HepG2 (cell line): ENCODE data around the gene PIGV. TPM values are rescaled to one million over a fixed set of nuclear protein-coding genes. Genes with fewer than 3 reads are reported as not detected.

Experiments
- AGO2 ChIP-seq: fragments of 200-400 bp; formaldehyde crosslinking; optimal IDR thresholded peaks from 2 replicates; pipeline ENCODE3; 2017; ENCODE audit warnings: mild to moderate bottlenecking, low read depth, low read length, moderate library complexity
- CREBL2 ChIP-seq: sonication (generic); formaldehyde crosslinking; IDR thresholded peaks from 2 replicates; pipeline ENCODE4 v1.8.1; 2023; ENCODE audit warnings: missing genetic modification reagents, mild to moderate bottlenecking, borderline replicate concordance
- CREM ChIP-seq, 2 experiments: sonication (generic) in 1 of 2; formaldehyde crosslinking in 1 of 2; IDR thresholded peaks; 2 replicates each; pipeline versions ENCODE4 v1.4.0 to v1.6.1; 2016 to 2020; ENCODE audit warnings: antibody characterized with exemption in 1 of 2, mild to moderate bottlenecking in 1 of 2, missing genetic modification reagents in 1 of 2
- HBP1 ChIP-seq: IDR thresholded peaks from 2 replicates; pipeline ENCODE4 v1.6.1; 2016; ENCODE audit warnings: low read depth, control low read depth
- KDM4B ChIP-seq: sonication (generic); formaldehyde crosslinking; IDR thresholded peaks from 2 replicates; pipeline ENCODE4 v1.4.0; 2020; ENCODE audit warnings: missing genetic modification reagents
- MED1 ChIP-seq: sonication (generic); formaldehyde crosslinking; IDR thresholded peaks from 2 replicates; pipeline ENCODE4 v1.4.0; 2020; ENCODE audit warnings: missing genetic modification reagents
- MIER3 ChIP-seq: IDR thresholded peaks from 2 replicates; pipeline ENCODE4 v1.6.1; 2016; ENCODE audit warnings: missing compliant biosample characterization, borderline replicate concordance
- NR2F2 ChIP-seq: IDR thresholded peaks from 2 replicates; pipeline ENCODE4 v1.6.1; 2012; ENCODE audit warnings: low read depth, inconsistent platforms, borderline replicate concordance
- PRDM10 ChIP-seq: sonication (generic); formaldehyde crosslinking; IDR thresholded peaks from 2 replicates; pipeline ENCODE4 v1.4.0; 2020; ENCODE audit warnings: low read depth, missing genetic modification reagents
- SOX13 ChIP-seq, 3 experiments: fragments of 450-650 bp in 1 of 3; sonication (generic) in 1 of 3; formaldehyde crosslinking in 1 of 3; IDR thresholded peaks in 2 of 3; conservative IDR thresholded peaks in 1 of 3; 2 replicates each; pipeline versions ENCODE4 v1.5.0 to v1.6.1; 2016 to 2020; ENCODE audit warnings: antibody characterized with exemption in 1 of 3, mild to moderate bottlenecking in 1 of 3, missing compliant biosample characterization in 1 of 3, missing genetic modification reagents in 1 of 3, moderate library complexity in 1 of 3
- SP5 ChIP-seq: IDR thresholded peaks from 2 replicates; pipeline ENCODE4 v1.6.1; 2016; ENCODE audit warnings: low read depth, borderline replicate concordance
- ZBTB40 ChIP-seq, 2 experiments: fragments of 450-650 bp in 1 of 2; sonication (generic) in 1 of 2; formaldehyde crosslinking in 1 of 2; IDR thresholded peaks; 2 replicates each; pipeline versions ENCODE4 v1.6.1 to v1.8.0; 2016 to 2022; ENCODE audit warnings: antibody characterized with exemption in 1 of 2, mild to moderate bottlenecking in 1 of 2, missing genetic modification reagents in 1 of 2
- polyA plus RNA-seq, 8 experiments: library from polyadenylated mRNA; depleted of rRNA in 3 of 8; stranded (reverse) in 7 of 8; unstranded in 1 of 8; fragments of >200 nt; fragmentation: Illumina TruSeq in 4 of 8; extraction: Trizol in 4 of 8; gene quantifications; 2 replicates each; pipeline versions ENCODE4 v1.2.1 to v1.2.3, GENCODE V29; 2011 to 2016; ENCODE audit warnings: low read depth in 4 of 8, missing spikeins in 1 of 8, mixed read lengths in 1 of 8; ENCODE audit not compliant: insufficient read depth in 1 of 8
- total RNA-seq, 5 experiments: library from RNA; depleted of rRNA; stranded (reverse); fragments of >200 nt; fragmentation: Illumina TruSeq; extraction: Trizol; gene quantifications; 2 replicates each; pipeline ENCODE4 v1.2.3, GENCODE V29; 2016; ENCODE audit warnings: low read depth in 1 of 5

The PIGV gene
- total and polyA plus RNA-seq, 2 of the 13 experiments (the other 11 are each of a cell fraction or from before 2014, with no cell fraction given), result 13.5 to 22.7 TPM

- no peak for TF ChIP-seq ZBTB40 (IDR thresholded peaks at IDR 0.05)
- TF ChIP-seq ZBTB40 (CRISPR knock-in tag; IDR thresholded peaks at IDR 0.05), result no peak
- TF ChIP-seq PRDM10 (CRISPR knock-in tag), result 0 out of 2 replicates have a peak, but pooled peaks have one; percentile 20
- peak; percentile 75 for TF ChIP-seq MED1 (CRISPR knock-in tag)
- peak; percentile 80; the same call in 1 of the 2 replicates for TF ChIP-seq HBP1
- TF ChIP-seq CREBL2 (CRISPR knock-in tag), result no peak
- 0 out of 2 replicates have a peak, but pooled peaks have one; percentile 51 for TF ChIP-seq NR2F2
- TF ChIP-seq MIER3 (CRISPR knock-in tag), result peak; percentile 91; the same call in 1 of the 2 replicates
- peak; percentile 77; the same call in 1 of the 2 replicates for TF ChIP-seq KDM4B
- peak; percentile 98 for TF ChIP-seq SP5
- TF ChIP-seq SOX13 (IDR thresholded peaks at IDR 0.05), result 0 out of 2 replicates have a peak, but pooled peaks have one; percentile 30
- peak in 1 of 2 experiments; percentile 83; a peak in 2 of 4 replicates for TF ChIP-seq SOX13 (CRISPR knock-in tag; conservative IDR thresholded peaks at IDR 0.05 in 1 of 2, IDR thresholded peaks at IDR 0.05 in 1 of 2)
- no peak for TF ChIP-seq AGO2
- peak; percentile 56; the same call in 1 of the 2 replicates for TF ChIP-seq CREM (IDR thresholded peaks at IDR 0.05)
- TF ChIP-seq CREM (CRISPR knock-in tag; IDR thresholded peaks at IDR 0.05), result no peak
These were observed 43.9 kb downstream of the PIGV start (continued) for GRCh38 chr1:26831546-26832248.
